Amniotic stem cell (primary cell): ENCODE measurements around the gene ATAD1.
"Not testable (repeated sequence)": the region's sequence is repeated elsewhere in the genome, so short reads cannot be mapped to it uniquely, and the experiment has no call there.

ENCODE experiments used
- DNase-seq: peaks from one replicate; lab custom pipeline; 2025; lab: John Stamatoyannopoulos, UW

ATAD1 gene

GRCh38 chr10:87803328-87803727, 14.7 kb downstream of the ATAD1 start:
- DNase-seq, result no peak

GRCh38 chr10:87801813-87802435, 16.1 kb downstream of the ATAD1 start:
- DNase-seq, result not testable (repeated sequence)

- DNase-seq, result no peak
Measured at GRCh38 chr10:87799860-87800259, 18.2 kb downstream of the ATAD1 start.

GRCh38 chr10:87798082-87798481, 19.9 kb downstream of the ATAD1 start:
- no peak for DNase-seq

- no peak for DNase-seq
Measured at GRCh38 chr10:87794285-87794684, 23.7 kb downstream of the ATAD1 start.

GRCh38 chr10:87790185-87790584, 27.8 kb downstream of the ATAD1 start:
- no peak for DNase-seq

- no peak for DNase-seq
Measured at GRCh38 chr10:87786421-87786820, 31.6 kb downstream of the ATAD1 start.

GRCh38 chr10:87782721-87783120, 35.3 kb downstream of the ATAD1 start:
- DNase-seq, result no peak

- no peak for DNase-seq
Measured at GRCh38 chr10:87781545-87781944, 36.5 kb downstream of the ATAD1 start.

- no peak for DNase-seq
Measured at GRCh38 chr10:87776328-87776727, 41.7 kb downstream of the ATAD1 start.

GRCh38 chr10:87775766-87776165, 42.3 kb downstream of the ATAD1 start:
- no peak for DNase-seq

GRCh38 chr10:87771871-87772500, 46.0 kb downstream of the ATAD1 start:
- no peak for DNase-seq

- no peak for DNase-seq
Measured at GRCh38 chr10:87767253-87767652, 50.8 kb downstream of the ATAD1 start.

GRCh38 chr10:87765666-87766376, 52.2 kb downstream of the ATAD1 start:
- DNase-seq, result no peak

GRCh38 chr10:87764072-87764934, 53.7 kb downstream of the ATAD1 start:
- no peak for DNase-seq

GRCh38 chr10:87763086-87763861, 54.8 kb downstream of the ATAD1 start:
- no peak for DNase-seq

- DNase-seq, result no peak
Measured at GRCh38 chr10:87761892-87762291, 56.1 kb downstream of the ATAD1 start.

- no peak for DNase-seq
Measured at GRCh38 chr10:87761153-87761552, 56.9 kb downstream of the ATAD1 start.

- no peak for DNase-seq
Measured at GRCh38 chr10:87760195-87760905, 57.7 kb downstream of the ATAD1 start.

GRCh38 chr10:87759551-87759950, 58.5 kb downstream of the ATAD1 start:
- no peak for DNase-seq

- DNase-seq, result no peak
Measured at GRCh38 chr10:87757685-87758084, 60.3 kb downstream of the ATAD1 start.
